H1 (cell line): ENCODE data around the gene CKM.

Experiments
- CTCF ChIP-seq, 3 experiments: IDR thresholded peaks; 1 replicate in 2 of 3; 2 replicates in 1 of 3; pipeline versions ENCODE4 v1.5.1 to v1.6.1; 2011; ENCODE audit warnings: low read length in 3 of 3, mild to moderate bottlenecking in 3 of 3, inconsistent platforms in 2 of 3, low read depth in 1 of 3, moderate library complexity in 1 of 3; ENCODE audit not compliant: insufficient read depth in 1 of 3; ENCODE audit errors: control extremely low read depth in 1 of 3
- HDAC2 ChIP-seq, 2 experiments: fragments of 300-600 bp in 1 of 2; sonication (generic) in 1 of 2; IDR thresholded peaks; 2 replicates each; pipeline ENCODE4 v1.6.1; 2011 to 2012; ENCODE audit warnings: low read depth in 2 of 2, low read length in 2 of 2, mild to moderate bottlenecking in 2 of 2, moderate library complexity in 2 of 2, borderline replicate concordance in 1 of 2, inconsistent platforms in 1 of 2
- POLR2A ChIP-seq, 2 experiments: IDR thresholded peaks; 1 replicate in 1 of 2; 2 replicates in 1 of 2; pipeline ENCODE4 v1.6.1; 2011; ENCODE audit warnings: low read depth in 2 of 2, low read length in 2 of 2, mild to moderate bottlenecking in 2 of 2; ENCODE audit errors: control extremely low read depth in 1 of 2
- RAD21 ChIP-seq, 2 experiments: IDR thresholded peaks in 1 of 2; conservative IDR thresholded peaks in 1 of 2; 2 replicates each; pipeline ENCODE4 v1.6.1; 2011; ENCODE audit warnings: low read depth in 2 of 2, low read length in 2 of 2, improper control_type of control experiment in 1 of 2, inconsistent platforms in 1 of 2, mild to moderate bottlenecking in 1 of 2, moderate library complexity in 1 of 2

DNA sequence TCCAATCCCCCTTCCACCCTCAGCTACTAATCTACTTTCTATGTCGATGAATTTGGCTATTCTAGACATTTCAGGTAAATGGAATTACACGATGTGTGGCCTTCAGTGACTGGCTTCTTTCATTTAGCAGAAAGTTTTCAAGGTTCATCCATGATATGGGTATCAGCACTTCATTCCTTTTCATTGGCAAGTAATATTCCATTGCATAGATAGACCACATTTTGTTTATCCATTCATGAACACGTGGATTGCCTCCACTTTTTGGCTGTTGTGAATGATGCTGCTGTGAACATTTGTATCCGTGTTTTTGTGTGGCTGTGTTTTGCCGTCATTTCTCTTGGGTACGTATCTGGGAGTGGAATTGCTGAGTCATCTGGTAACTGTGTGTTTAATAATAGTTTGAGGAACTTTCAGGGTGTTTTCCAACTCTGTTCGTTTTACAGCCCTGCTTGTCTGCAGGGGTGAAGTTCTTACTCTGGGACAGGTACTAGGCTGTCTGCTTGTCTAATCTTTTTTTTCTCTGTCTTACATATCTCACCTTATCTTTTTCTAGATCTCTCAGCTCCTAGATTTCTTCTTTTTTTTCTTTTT is 39.1 kb downstream of the CKM start:
- no peak for TF ChIP-seq RAD21 (IDR thresholded peaks at IDR 0.05 in 1 of 2, conservative IDR thresholded peaks at IDR 0.05 in 1 of 2; ENCODE audit: low read depth in 2 of 2, low read length in 2 of 2)
- no peak for TF ChIP-seq POLR2A (IDR thresholded peaks at IDR 0.05; ENCODE audit: control extremely low read depth in 1 of 2, low read depth in 2 of 2, low read length in 2 of 2)
- no peak for TF ChIP-seq CTCF (IDR thresholded peaks at IDR 0.05; ENCODE audit: control extremely low read depth in 1 of 3, insufficient read depth in 1 of 3, low read depth in 1 of 3, low read length in 3 of 3)
- no peak for TF ChIP-seq HDAC2 (IDR thresholded peaks at IDR 0.05; ENCODE audit: borderline replicate concordance in 1 of 2, low read depth in 2 of 2, low read length in 2 of 2)
